Hematopoietic multipotent progenitor cell treated with erythropoietin and hydrocortisone succinate and interleukin-3 and kit ligand, for 4 days (in vitro differentiated cells): Measurements from ENCODE around the gene AP3S2.
"Not testable (repeated sequence)": the region's sequence is repeated elsewhere in the genome, so short reads cannot be mapped to it uniquely, and the experiment has no call there.

Source experiments
- DNase-seq: peaks from one replicate; pipeline ENCODE4 v3.0.0-alpha.2; 2015

Gene AP3S2

GRCh38 chr15:89893696-89894447 is at the start of gene AP3S2:
Gene AP3S2, minus strand, starts transcription at chr15:89893994. Its CDS starts 45 bp downstream, at chr15:89893949.
- peak; percentile 97 for DNase-seq

GRCh38 chr15:89939910-89940309 is 46.1 kb upstream of the AP3S2 start:
- no peak for DNase-seq

- DNase-seq, result not testable (repeated sequence)
Measured at GRCh38 chr15:89939377-89939776, 45.6 kb upstream of the AP3S2 start.

- DNase-seq, result peak; percentile 75
Measured at GRCh38 chr15:89937365-89938350, 43.9 kb upstream of the AP3S2 start.

GRCh38 chr15:89936786-89937265 is 43.0 kb upstream of the AP3S2 start:
- no peak for DNase-seq

- DNase-seq, result peak; percentile 82
Measured at GRCh38 chr15:89936051-89936785, 42.4 kb upstream of the AP3S2 start.

- DNase-seq, result no peak
Measured at GRCh38 chr15:89932880-89933279, 39.1 kb upstream of the AP3S2 start.

- DNase-seq, result no peak
Measured at GRCh38 chr15:89928421-89928820, 34.6 kb upstream of the AP3S2 start.

- no peak for DNase-seq
Measured at GRCh38 chr15:89926158-89926557, 32.4 kb upstream of the AP3S2 start.

- no peak for DNase-seq
Measured at GRCh38 chr15:89917442-89918101, 23.8 kb upstream of the AP3S2 start.

- DNase-seq, result no peak
Measured at GRCh38 chr15:89916660-89917059, 22.9 kb upstream of the AP3S2 start.

GRCh38 chr15:89912674-89913396 is 19.0 kb upstream of the AP3S2 start, which contains the start of gene ARPIN:
Gene ARPIN, minus strand, starts transcription at chr15:89912952. Its CDS starts 117 bp downstream, at chr15:89912835.
- peak; percentile 32 for DNase-seq

GRCh38 chr15:89912145-89912673 is 18.4 kb upstream of the AP3S2 start:
- peak; percentile 12 for DNase-seq

- DNase-seq, result peak; percentile 36
Measured at GRCh38 chr15:89910891-89911626, 17.3 kb upstream of the AP3S2 start.

- no peak for DNase-seq
Measured at GRCh38 chr15:89909611-89910010, 15.8 kb upstream of the AP3S2 start.

GRCh38 chr15:89908226-89908625 is 14.4 kb upstream of the AP3S2 start:
- no peak for DNase-seq

- no peak for DNase-seq
Measured at GRCh38 chr15:89907289-89907688, 13.5 kb upstream of the AP3S2 start.

GRCh38 chr15:89905846-89906378 is 12.1 kb upstream of the AP3S2 start:
- DNase-seq, result no peak

GRCh38 chr15:89904519-89904918 is 10.7 kb upstream of the AP3S2 start:
- no peak for DNase-seq

GRCh38 chr15:89903858-89904130 is 10.0 kb upstream of the AP3S2 start:
- DNase-seq, result no peak
